ENCODE results near the gene TEKT5.

DNA sequence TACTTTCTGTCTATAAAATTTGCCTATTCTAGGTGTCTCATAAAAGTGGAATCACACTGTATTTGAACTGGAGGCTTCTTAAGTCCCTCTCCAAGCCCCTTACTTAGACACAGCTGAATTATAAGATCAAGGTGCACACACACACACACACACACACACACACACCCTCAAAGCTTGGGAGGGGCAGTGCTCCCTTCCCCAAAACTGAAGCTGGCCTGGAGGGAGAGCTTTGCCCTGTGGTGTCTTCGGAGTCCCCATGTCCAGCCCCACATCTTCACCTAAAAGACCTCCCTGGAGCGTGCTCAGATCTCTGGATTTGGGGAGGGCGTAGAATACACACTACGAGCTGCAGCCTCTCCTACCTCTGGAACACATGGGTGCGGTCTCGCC is 115.2 kb downstream of the TEKT5 start:
- no peak for TF ChIP-seq POLR2AphosphoS5 (IDR thresholded peaks at IDR 0.05)
- TF ChIP-seq, protein P1, sequence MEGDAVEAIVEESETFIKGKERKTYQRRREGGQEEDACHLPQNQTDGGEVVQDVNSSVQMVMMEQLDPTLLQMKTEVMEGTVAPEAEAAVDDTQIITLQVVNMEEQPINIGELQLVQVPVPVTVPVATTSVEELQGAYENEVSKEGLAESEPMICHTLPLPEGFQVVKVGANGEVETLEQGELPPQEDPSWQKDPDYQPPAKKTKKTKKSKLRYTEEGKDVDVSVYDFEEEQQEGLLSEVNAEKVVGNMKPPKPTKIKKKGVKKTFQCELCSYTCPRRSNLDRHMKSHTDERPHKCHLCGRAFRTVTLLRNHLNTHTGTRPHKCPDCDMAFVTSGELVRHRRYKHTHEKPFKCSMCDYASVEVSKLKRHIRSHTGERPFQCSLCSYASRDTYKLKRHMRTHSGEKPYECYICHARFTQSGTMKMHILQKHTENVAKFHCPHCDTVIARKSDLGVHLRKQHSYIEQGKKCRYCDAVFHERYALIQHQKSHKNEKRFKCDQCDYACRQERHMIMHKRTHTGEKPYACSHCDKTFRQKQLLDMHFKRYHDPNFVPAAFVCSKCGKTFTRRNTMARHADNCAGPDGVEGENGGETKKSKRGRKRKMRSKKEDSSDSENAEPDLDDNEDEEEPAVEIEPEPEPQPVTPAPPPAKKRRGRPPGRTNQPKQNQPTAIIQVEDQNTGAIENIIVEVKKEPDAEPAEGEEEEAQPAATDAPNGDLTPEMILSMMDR (IDR thresholded peaks at IDR 0.05), result no peak
- no peak for TF ChIP-seq POLR2A (IDR thresholded peaks at IDR 0.05)
